Adrenal gland (tissue), 5 donors: Measurements from ENCODE around the gene OR51B2.

Experiments
- CTCF ChIP-seq, 6 experiments: fragments of 450-650 bp in 4 of 6; fragments of 200-600 bp in 2 of 6; sonication (generic) in 1 of 6; IDR thresholded peaks; 1 replicate in 5 of 6; 2 replicates in 1 of 6; pipeline versions ENCODE4 v1.5.1 to v1.8.0; 2016 to 2021; ENCODE audit warnings: antibody characterized with exemption in 6 of 6, mild to moderate bottlenecking in 2 of 6, moderate library complexity in 1 of 6
- POLR2A ChIP-seq, 2 donors: fragments of 450-650 bp; IDR thresholded peaks; one replicate each; pipeline ENCODE4 v1.6.1; 2017; ENCODE audit warnings: antibody characterized with exemption in 2 of 2, mild to moderate bottlenecking in 2 of 2, moderate library complexity in 1 of 2
- donor health status: DM: no; HTN: no; CAD: no.

GRCh38 chr11:5339771-5340322 lies 15.8 kb upstream of the OR51B2 start:
- TF ChIP-seq CTCF (IDR thresholded peaks at IDR 0.05) (no peak), POLR2A (IDR thresholded peaks at IDR 0.05) (no peak)
